Calu3 (cell line): ENCODE data around the gene IQCB1. TPM values are rescaled to one million over a fixed set of nuclear protein-coding genes. Genes with fewer than 3 reads are reported as not detected.

Experiments used
- BruUV-seq: library from RNA; stranded (reverse); fragments of 400-500 nt; replicated peaks from 2 replicates; lab custom pipeline; 2021; lab: Mats Ljungman, UMichigan
- CTCF ChIA-PET: fragments of 300-600 bp; sonication (Branson Sonifier 250); formaldehyde crosslinking; loops from one replicate; lab custom pipeline; 2022; ENCODE audit warnings: antibody characterized with exemption; lab: Charles Lee
- DNase-seq: peaks from one replicate; pipeline ENCODE4 v3.0.0; 2022
- H3K27ac Mint-ChIP-seq: one replicate; pipeline ENCODE4 v1.8.0; 2022; ENCODE audit warnings: mixed read lengths; ENCODE audit not compliant: unreplicated experiment
- H3K27me3 Mint-ChIP-seq: one replicate; pipeline ENCODE4 v1.8.0; 2022; ENCODE audit warnings: mixed read lengths; ENCODE audit not compliant: unreplicated experiment
- H3K36me3 Mint-ChIP-seq: one replicate; pipeline ENCODE4 v1.8.0; 2022; ENCODE audit warnings: mild to moderate bottlenecking, moderate library complexity, mixed read lengths; ENCODE audit not compliant: insufficient read depth, unreplicated experiment
- H3K4me1 Mint-ChIP-seq: one replicate; pipeline ENCODE4 v1.8.0; 2022; ENCODE audit warnings: mild to moderate bottlenecking, low read depth, mixed read lengths; ENCODE audit not compliant: unreplicated experiment
- H3K4me3 Mint-ChIP-seq: one replicate; pipeline ENCODE4 v1.8.0; 2022; ENCODE audit warnings: mild to moderate bottlenecking, low read depth, moderate library complexity, mixed read lengths; ENCODE audit not compliant: unreplicated experiment
- H3K9me3 Mint-ChIP-seq: one replicate; pipeline ENCODE4 v1.8.0; 2022; ENCODE audit warnings: low read depth, mixed read lengths; ENCODE audit not compliant: unreplicated experiment
- CTCF ChIP-seq: fragments of 200-600 bp; IDR thresholded peaks from one replicate; pipeline ENCODE4 v1.8.0; 2022; ENCODE audit warnings: antibody characterized with exemption; ENCODE audit not compliant: unreplicated experiment
- intact Hi-C: fragments of 100-400 bp; cut with micrococcal nuclease; formaldehyde crosslinking; loops from one replicate; pipeline ENCODE4 v1.10.0; 2022; ENCODE audit not compliant: unreplicated experiment
- total RNA-seq: library from RNA; stranded (reverse); gene quantifications from 2 replicates; pipeline ENCODE4 v1.2.3, GENCODE V29; 2022

IQCB1 gene
- total RNA-seq, 1 experiment from 2014 or later, result 25.0 TPM

- peaks cover 1% of the 10 kb centered on the region for H3K4me1 Mint-ChIP-seq
- no peak overlapping the region for H3K27ac Mint-ChIP-seq
- CTCF ChIA-PET, result no interaction called here
- H3K9me3 Mint-ChIP-seq, result no peaks in the 10 kb centered on the region
- H3K4me3 Mint-ChIP-seq, result no peak overlapping the region
- no peak for TF ChIP-seq CTCF
- DNase-seq, result no peak
- intact Hi-C loops, result no loop called here
- no peaks in the 10 kb centered on the region for H3K27me3 Mint-ChIP-seq
- peaks cover 9% of the 10 kb centered on the region for H3K36me3 Mint-ChIP-seq
- no TSS peak for BruUV-seq
These were observed 17.1 kb downstream of the IQCB1 start for GRCh38 chr3:121817753-121818152.

DNA sequence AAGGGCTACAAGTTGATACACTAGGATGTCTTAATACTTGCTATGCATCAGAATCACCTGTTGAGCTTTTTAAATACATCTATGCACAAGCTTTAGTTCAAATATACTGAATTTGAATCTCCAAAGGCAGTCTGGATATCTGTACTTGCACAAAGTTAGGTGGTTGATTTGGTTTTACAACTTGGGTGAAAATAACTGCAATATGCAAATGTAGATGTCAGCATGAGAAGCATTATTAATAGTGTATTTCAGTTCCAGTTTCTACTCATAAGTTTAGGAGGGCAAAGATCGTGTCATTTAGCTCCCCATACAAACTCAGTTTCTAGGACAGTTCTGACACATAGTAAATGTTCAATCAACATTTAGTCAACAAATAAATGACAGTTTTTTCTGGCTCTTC, 25.6 kb downstream of the IQCB1 start:
- no peaks in the 10 kb centered on the region for H3K27me3 Mint-ChIP-seq
- CTCF ChIA-PET, result interaction anchor here (0.5 to 1.4 kb wide), 2 partner anchors 11 to 621 kb away, joined by 3 read pairs; no protein-coding TSS in a partner anchor
- TF ChIP-seq CTCF, result no peak
- H3K9me3 Mint-ChIP-seq, result no peaks in the 10 kb centered on the region
- H3K27ac Mint-ChIP-seq, result no peak overlapping the region
- BruUV-seq, result no TSS peak
- no peak overlapping the region for H3K4me3 Mint-ChIP-seq
- DNase-seq, result no peak
- H3K4me1 Mint-ChIP-seq, result peaks cover 17% of the 10 kb centered on the region
- H3K36me3 Mint-ChIP-seq, result no peaks in the 10 kb centered on the region
- intact Hi-C loops, result no loop called here

DNA sequence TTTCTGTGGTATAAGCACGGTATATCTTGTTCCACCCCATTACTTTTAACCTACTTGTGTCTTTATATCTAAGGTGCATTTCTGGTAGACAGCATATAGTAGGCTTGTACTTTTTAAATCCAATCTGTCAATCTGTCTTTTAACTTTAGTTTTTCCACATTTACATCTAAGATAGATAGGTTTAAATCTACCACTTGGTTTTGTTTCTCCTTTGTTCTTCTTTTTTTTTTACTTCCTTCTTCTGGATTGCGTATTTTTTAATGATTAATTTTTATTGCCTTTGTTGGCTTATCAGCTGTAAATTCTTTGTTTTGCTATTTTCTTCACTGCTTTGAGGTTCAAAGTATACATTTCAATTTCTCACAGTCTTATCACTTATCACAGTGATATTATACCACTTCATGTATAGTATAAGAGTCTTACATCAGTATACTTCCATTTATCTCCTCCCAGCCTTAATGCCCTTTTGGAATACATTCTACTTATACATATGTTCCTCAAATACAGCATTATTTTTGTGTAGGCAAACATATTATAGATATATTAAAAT, 31.0 kb downstream of the IQCB1 start:
- peak overlapping the region; percentile 16 for H3K27ac Mint-ChIP-seq
- no peak overlapping the region for H3K4me3 Mint-ChIP-seq
- no TSS peak for BruUV-seq
- no peaks in the 10 kb centered on the region for H3K9me3 Mint-ChIP-seq
- TF ChIP-seq CTCF, result no peak
- H3K4me1 Mint-ChIP-seq, result peaks cover 16% of the 10 kb centered on the region
- CTCF ChIA-PET, result no interaction called here
- peaks cover 4% of the 10 kb centered on the region for H3K36me3 Mint-ChIP-seq
- intact Hi-C loops, result no loop called here
- no peak for DNase-seq
- no peaks in the 10 kb centered on the region for H3K27me3 Mint-ChIP-seq

DNA sequence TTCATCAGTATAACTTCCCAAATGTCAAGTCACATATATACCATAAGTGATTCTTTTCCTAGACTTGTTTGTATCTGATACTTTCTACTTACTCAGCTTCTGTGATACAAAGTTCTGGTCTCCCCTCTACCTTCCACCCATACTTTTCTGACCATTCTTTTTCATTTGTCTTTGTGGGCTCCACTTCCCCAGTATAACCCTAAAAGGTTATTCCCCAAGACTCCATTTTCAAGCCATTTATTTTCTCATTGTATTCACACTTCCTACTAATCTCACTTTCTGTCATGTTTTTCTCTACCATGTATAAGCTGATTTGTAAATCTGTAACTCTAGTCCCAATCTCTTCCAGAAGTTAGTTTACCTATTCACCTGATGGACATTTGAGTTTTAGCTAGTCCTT, 34.0 kb downstream of the IQCB1 start:
- BruUV-seq, result no TSS peak
- peaks cover 16% of the 10 kb centered on the region for H3K4me1 Mint-ChIP-seq
- intact Hi-C loops, result no loop called here
- no peak for TF ChIP-seq CTCF
- no peaks in the 10 kb centered on the region for H3K27me3 Mint-ChIP-seq
- no peak overlapping the region for H3K4me3 Mint-ChIP-seq
- no peak for DNase-seq
- CTCF ChIA-PET, result no interaction called here
- no peaks in the 10 kb centered on the region for H3K9me3 Mint-ChIP-seq
- H3K36me3 Mint-ChIP-seq, result peaks cover 4% of the 10 kb centered on the region
- no peak overlapping the region for H3K27ac Mint-ChIP-seq
